Endothelial cell (in vitro differentiated cells): ENCODE measurements around the gene TEK. TPM values are rescaled to one million over a fixed set of nuclear protein-coding genes. Genes with fewer than 3 reads are reported as not detected.
A peak's percentile ranks its signal among the peaks of the same experiment; 100 is the strongest.

Experiments
- DNase-seq: peaks from one replicate; pipeline ENCODE4 v3.0.0; 2021; ENCODE audit warnings: low spot score
- H3K27ac Mint-ChIP-seq: one replicate; pipeline ENCODE4 v1.8.0; 2021; ENCODE audit warnings: mixed read lengths, inconsistent platforms; ENCODE audit not compliant: unreplicated experiment
- H3K27me3 Mint-ChIP-seq: one replicate; pipeline ENCODE4 v1.8.0; 2021; ENCODE audit warnings: mild to moderate bottlenecking, moderate library complexity, mixed read lengths, inconsistent platforms; ENCODE audit not compliant: unreplicated experiment
- H3K36me3 Mint-ChIP-seq: one replicate; pipeline ENCODE4 v1.8.0; 2021; ENCODE audit warnings: mild to moderate bottlenecking, low read depth, mixed read lengths, inconsistent platforms; ENCODE audit not compliant: unreplicated experiment
- H3K4me1 Mint-ChIP-seq: one replicate; pipeline ENCODE4 v1.8.0; 2021; ENCODE audit warnings: mild to moderate bottlenecking, mixed read lengths, inconsistent platforms; ENCODE audit not compliant: unreplicated experiment
- H3K4me3 Mint-ChIP-seq: one replicate; pipeline ENCODE4 v1.8.0; 2021; ENCODE audit warnings: mild to moderate bottlenecking, mixed read lengths, inconsistent platforms; ENCODE audit not compliant: unreplicated experiment
- H3K9me3 Mint-ChIP-seq: one replicate; pipeline ENCODE4 v1.8.0; 2021; ENCODE audit warnings: mixed read lengths, inconsistent platforms; ENCODE audit not compliant: unreplicated experiment
- total RNA-seq: library from RNA; stranded (reverse); fragmentation: NEBNext Ultra II Directional; extraction: Animal tissue kit (Norgen Biotek cat#: 25700); gene quantifications from one replicate; pipeline ENCODE4 v1.2.1, GENCODE V29; 2021; ENCODE audit not compliant: unreplicated experiment
- TF ChIP-seq, protein P1 (sequence below): fragments of 200-600 bp; sonication (generic); IDR thresholded peaks from one replicate; pipeline ENCODE4 v1.5.0; 2021; ENCODE audit warnings: antibody characterized with exemption; ENCODE audit not compliant: unreplicated experiment

Gene TEK
- total RNA-seq, 1 donor from 2014 or later, result 448 TPM

DNA sequence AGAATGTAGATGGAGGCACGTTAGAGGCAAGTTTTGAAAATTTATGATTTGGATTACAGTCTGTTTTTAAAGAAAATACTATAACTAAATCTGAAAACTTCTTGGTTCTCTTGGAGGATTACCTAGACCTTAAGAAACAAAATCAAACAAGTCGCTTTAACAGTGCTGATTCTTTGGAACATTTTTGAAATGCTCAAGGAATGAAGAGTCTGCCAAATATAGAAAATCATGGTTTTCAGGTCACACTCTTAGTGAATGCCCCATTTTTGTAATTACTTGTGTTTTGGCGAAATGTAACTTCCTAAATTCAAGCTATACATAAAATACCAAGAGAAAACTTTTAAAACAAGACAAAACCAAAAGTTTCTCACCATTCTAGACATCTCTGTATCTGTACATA is 94.8 kb downstream of the TEK start:
- Mint-ChIP-seq H3K4me3 (no peak overlapping the region), H3K9me3 (no peaks in the 10 kb centered on the region)

DNA sequence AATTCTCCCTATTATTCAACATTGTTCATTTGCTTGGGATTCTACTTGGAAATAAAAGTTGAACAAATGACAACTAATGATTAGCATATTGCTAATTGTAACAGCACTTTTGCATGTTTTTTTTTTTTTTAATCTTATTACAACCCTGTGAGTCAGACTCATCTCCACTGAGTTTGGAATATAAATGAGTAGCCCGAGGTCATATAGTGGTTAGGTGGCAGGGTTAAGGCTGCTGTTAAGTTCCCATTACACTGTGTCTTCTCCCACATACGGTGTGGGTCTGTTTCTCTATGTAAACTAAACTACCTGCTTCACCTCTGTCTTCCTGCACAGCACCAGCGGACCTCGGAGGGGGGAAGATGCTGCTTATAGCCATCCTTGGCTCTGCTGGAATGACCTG is 95.6 kb downstream of the TEK start:
- no peaks in the 10 kb centered on the region for H3K9me3 Mint-ChIP-seq
- no peak overlapping the region for H3K4me3 Mint-ChIP-seq
- no peaks in the 10 kb centered on the region for H3K4me1 Mint-ChIP-seq
- H3K27me3 Mint-ChIP-seq, result peaks cover 5% of the 10 kb centered on the region
- H3K36me3 Mint-ChIP-seq, result peaks cover 87% of the 10 kb centered on the region
- no peak for DNase-seq
- TF ChIP-seq, protein P1, sequence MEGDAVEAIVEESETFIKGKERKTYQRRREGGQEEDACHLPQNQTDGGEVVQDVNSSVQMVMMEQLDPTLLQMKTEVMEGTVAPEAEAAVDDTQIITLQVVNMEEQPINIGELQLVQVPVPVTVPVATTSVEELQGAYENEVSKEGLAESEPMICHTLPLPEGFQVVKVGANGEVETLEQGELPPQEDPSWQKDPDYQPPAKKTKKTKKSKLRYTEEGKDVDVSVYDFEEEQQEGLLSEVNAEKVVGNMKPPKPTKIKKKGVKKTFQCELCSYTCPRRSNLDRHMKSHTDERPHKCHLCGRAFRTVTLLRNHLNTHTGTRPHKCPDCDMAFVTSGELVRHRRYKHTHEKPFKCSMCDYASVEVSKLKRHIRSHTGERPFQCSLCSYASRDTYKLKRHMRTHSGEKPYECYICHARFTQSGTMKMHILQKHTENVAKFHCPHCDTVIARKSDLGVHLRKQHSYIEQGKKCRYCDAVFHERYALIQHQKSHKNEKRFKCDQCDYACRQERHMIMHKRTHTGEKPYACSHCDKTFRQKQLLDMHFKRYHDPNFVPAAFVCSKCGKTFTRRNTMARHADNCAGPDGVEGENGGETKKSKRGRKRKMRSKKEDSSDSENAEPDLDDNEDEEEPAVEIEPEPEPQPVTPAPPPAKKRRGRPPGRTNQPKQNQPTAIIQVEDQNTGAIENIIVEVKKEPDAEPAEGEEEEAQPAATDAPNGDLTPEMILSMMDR, result no peak
- no peak overlapping the region for H3K27ac Mint-ChIP-seq

More for the DNA sequence above, 94.8 kb downstream of the TEK start:
- TF ChIP-seq, protein P1, result no peak
- Mint-ChIP-seq H3K36me3 (peaks cover 85% of the 10 kb centered on the region), H3K4me1 (no peaks in the 10 kb centered on the region), H3K27me3 (peaks cover 5% of the 10 kb centered on the region), H3K27ac (no peak overlapping the region)
- no peak for DNase-seq

DNA sequence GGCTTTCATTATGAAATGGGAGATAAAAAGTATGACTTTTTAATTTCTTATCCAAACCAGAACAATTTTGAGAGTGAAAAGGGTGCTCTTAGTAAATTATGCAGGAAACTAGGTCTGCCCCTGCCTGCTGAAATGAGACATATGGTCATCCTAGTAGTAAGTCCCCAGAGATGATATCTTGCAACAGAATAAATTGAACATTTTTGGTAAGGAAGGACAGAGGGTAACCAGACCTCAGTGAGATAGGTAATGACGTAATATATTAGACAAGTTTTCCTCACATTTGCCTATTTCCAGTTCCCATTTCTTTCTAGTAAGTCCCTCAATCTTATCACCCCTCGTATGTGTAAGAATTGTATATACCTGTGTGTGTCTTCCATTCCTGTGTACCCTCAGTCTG is 96.2 kb downstream of the TEK start:
- H3K4me3 Mint-ChIP-seq, result peak overlapping the region; percentile 57
- H3K36me3 Mint-ChIP-seq, result peaks cover 87% of the 10 kb centered on the region
- peaks cover 5% of the 10 kb centered on the region for H3K27me3 Mint-ChIP-seq
- H3K27ac Mint-ChIP-seq, result no peak overlapping the region
- TF ChIP-seq, protein P1, result no peak
- no peaks in the 10 kb centered on the region for H3K4me1 Mint-ChIP-seq
- H3K9me3 Mint-ChIP-seq, result no peaks in the 10 kb centered on the region
- no peak for DNase-seq

DNA sequence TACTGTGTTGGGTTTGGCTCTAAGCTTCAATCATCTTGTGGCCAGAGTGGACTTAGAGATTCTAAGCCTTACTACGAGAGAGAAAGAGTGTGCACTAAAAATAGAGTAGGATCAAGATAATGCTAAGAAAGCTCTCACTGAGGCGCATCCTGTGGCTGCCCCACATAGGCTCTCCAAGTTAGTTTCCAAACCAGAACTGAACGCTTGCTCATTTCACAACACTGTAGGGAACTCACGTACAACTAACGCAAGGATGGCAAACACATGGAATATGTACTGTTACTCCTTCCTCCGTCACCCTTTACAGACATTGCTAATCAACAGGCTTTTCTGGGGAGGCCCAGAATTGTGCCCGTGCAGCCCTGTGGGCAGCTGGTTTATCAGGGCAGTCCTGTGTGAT is 97.0 kb downstream of the TEK start:
- peaks cover 84% of the 10 kb centered on the region for H3K36me3 Mint-ChIP-seq
- H3K4me1 Mint-ChIP-seq, result no peaks in the 10 kb centered on the region
- H3K9me3 Mint-ChIP-seq, result no peaks in the 10 kb centered on the region
- TF ChIP-seq, protein P1, result no peak
- peaks cover 5% of the 10 kb centered on the region for H3K27me3 Mint-ChIP-seq
- no peak overlapping the region for H3K27ac Mint-ChIP-seq
- no peak for DNase-seq
- peak overlapping the region; percentile 57 for H3K4me3 Mint-ChIP-seq

DNA sequence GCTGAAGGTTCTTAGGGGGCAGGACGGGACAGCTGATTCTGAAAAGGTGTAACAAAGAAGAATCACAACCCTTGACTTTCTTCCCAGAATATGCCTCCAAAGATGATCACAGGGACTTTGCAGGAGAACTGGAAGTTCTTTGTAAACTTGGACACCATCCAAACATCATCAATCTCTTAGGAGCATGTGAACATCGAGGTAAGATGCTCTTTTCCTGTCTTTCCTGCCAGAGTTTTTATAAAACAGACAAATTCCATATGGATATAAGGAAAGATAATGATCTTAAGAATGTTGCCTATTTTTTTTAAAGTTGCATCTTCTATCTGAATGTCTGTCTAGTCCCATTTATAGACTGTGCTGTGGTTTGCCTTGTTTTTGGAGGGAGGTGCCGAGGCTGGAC is 100.0 kb downstream of the TEK start:
- Mint-ChIP-seq H3K27ac (no peak overlapping the region), H3K4me1 (peaks cover 2% of the 10 kb centered on the region), H3K4me3 (no peak overlapping the region), H3K36me3 (peaks cover 82% of the 10 kb centered on the region), H3K27me3 (peaks cover 5% of the 10 kb centered on the region), H3K9me3 (no peaks in the 10 kb centered on the region)
- TF ChIP-seq, protein P1, result no peak
- DNase-seq, result no peak
